ENCODE measurements around the gene KANK2.

Gene KANK2

GRCh38 chr19:11208561-11209471 is 11.5 kb upstream of the KANK2 start:
- no peak for TF ChIP-seq ZNF274 (IDR thresholded peaks at IDR 0.05; ENCODE audit: low read depth, low read length)

DNA sequence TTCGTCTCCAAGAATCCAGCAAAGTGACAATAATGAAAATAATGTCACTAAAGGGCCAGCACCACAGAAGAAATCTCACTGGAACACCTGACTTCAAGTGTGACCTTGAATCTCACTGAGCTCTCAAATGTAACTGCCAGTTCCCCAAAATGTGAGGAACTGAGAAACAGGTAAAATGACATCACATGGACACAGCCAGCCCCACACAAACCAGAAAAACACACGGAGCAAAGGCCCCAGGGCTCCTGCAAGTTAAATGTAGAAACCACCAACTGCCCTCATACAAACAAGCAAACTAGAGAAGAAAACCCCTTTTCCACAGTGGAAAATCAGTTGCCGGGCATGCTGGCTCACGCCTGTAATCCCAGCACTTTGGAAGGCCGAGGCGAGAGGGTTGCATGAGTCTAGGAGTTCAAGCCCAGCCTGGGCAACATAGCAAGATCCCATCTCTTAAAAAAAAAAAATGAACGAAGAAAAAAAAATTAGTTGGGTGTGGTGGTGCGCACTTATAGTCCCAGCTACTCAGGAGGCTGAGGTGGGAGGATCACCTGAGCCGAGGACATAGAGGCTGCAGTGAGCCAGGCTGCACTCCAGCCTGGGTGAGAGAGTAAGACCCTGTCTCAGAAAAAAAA is 8.7 kb upstream of the KANK2 start:
- no peak for TF ChIP-seq ZNF274 (IDR thresholded peaks at IDR 0.05; ENCODE audit: low read depth, low read length)

More at GRCh38 chr19:11208561-11209471, 11.5 kb upstream of the KANK2 start:
- H3K4me3 ChIP-seq (ENCODE audit: low read length), result no peak overlapping the region

DNA sequence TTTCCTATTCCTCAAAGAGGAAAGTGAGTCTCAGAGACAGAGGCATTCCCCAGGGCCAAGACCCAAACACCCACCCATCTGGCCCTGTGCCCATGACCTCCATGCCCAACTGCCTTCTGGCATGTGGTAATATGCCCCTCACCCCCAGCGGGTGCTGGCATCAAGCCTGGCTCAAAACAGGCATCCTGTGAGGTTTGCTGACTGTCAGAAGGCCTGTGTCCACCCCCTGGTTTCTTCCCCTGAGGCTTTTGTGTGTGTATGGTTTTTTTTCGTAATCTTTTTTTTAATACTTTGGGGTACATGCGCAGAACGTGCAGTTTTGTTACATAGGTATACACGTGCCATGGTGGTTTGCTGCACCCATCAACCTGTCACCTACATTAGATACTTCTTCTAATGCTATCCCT is 7.6 kb upstream of the KANK2 start:
- no peak overlapping the region for H3K4me3 ChIP-seq (ENCODE audit: low read length)

More for the DNA sequence above, 8.7 kb upstream of the KANK2 start:
- H3K4me3 ChIP-seq (ENCODE audit: low read length), result no peak overlapping the region

GRCh38 chr19:11204076-11204602 is 6.8 kb upstream of the KANK2 start:
- no peak for TF ChIP-seq ZNF274 (IDR thresholded peaks at IDR 0.05; ENCODE audit: low read depth, low read length)

More for the DNA sequence above, 7.6 kb upstream of the KANK2 start:
- no peak for TF ChIP-seq ZNF274 (IDR thresholded peaks at IDR 0.05; ENCODE audit: low read depth, low read length)

GRCh38 chr19:11203194-11204075 is 6.1 kb upstream of the KANK2 start:
- no peak for TF ChIP-seq ZNF274 (IDR thresholded peaks at IDR 0.05; ENCODE audit: low read depth, low read length)

More at GRCh38 chr19:11204076-11204602, 6.8 kb upstream of the KANK2 start:
- H3K4me3 ChIP-seq (ENCODE audit: low read length), result no peak overlapping the region

GRCh38 chr19:11202488-11203193 is 5.3 kb upstream of the KANK2 start:
- no peak overlapping the region for H3K4me3 ChIP-seq (ENCODE audit: low read length)
- TF ChIP-seq ZNF274 (IDR thresholded peaks at IDR 0.05; ENCODE audit: low read depth, low read length), result no peak

More at GRCh38 chr19:11203194-11204075, 6.1 kb upstream of the KANK2 start:
- no peak overlapping the region for H3K4me3 ChIP-seq (ENCODE audit: low read length)

GRCh38 chr19:11201791-11202190 is 4.4 kb upstream of the KANK2 start:
- no peak overlapping the region for H3K4me3 ChIP-seq (ENCODE audit: low read length)
- no peak for TF ChIP-seq ZNF274 (IDR thresholded peaks at IDR 0.05; ENCODE audit: low read depth, low read length)

DNA sequence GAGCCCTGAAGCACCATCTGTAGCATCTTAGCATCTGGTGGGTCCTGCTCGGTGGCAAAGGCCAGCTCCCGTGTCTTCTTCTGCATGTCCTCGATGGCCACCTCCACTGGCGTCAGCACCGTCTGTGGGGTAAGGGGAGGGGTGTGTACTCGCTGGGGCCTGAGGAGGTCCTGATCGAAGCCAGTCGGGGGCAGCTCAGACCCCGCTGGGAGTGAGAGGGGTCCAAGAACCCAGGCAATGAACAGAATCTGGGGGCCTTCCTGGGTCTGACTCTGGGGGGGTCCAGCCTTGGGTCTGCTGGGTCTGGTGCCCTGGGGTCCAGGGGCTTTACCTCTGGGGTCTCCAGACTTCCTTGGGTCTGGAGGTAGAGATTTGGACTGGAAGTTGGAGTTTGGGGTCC is 3.6 kb upstream of the KANK2 start:
- TF ChIP-seq ZNF274 (IDR thresholded peaks at IDR 0.05; ENCODE audit: low read depth, low read length), result no peak
- H3K4me3 ChIP-seq (ENCODE audit: low read length), result no peak overlapping the region

GRCh38 chr19:11200015-11200574 is 2.8 kb upstream of the KANK2 start:
- no peak overlapping the region for H3K4me3 ChIP-seq (ENCODE audit: low read length)
- TF ChIP-seq ZNF274 (IDR thresholded peaks at IDR 0.05; ENCODE audit: low read depth, low read length), result no peak

- TF ChIP-seq ZNF274 (IDR thresholded peaks at IDR 0.05; ENCODE audit: low read depth, low read length), result no peak
- H3K4me3 ChIP-seq (ENCODE audit: low read length), result no peak overlapping the region
Observed at GRCh38 chr19:11199517-11199916, 2.2 kb upstream of the KANK2 start.

DNA sequence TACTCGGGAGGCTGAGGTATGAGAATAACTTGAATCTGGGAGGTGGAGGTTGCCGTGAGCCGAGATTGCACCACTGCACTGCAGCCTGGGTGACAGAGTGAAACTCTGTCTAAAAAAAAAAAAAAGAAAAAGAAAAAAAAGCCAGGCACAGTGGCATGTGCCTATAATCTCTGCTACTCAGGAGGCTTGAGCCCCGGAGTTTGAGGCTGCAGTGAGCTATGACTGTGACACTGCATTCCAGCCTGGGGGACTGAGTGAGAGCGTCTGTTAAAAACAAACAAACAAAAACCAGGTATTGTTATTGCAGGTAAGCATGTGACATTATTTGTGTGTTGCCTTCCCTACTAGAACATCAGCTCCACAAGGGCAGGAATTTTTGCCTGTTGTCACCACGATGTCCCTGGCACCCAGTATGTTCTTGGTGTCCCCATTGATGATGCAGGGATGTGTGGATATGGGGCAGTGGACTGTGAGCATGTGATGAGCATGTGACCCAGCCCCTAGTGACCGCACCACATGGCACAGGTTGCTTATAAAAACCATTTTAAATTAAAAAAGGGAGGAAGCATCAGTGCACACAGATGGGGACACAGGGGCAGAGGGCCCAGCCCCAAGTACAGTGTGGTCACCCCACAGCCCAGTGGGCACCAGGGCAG is 1.6 kb upstream of the KANK2 start:
- H3K4me3 ChIP-seq (ENCODE audit: low read length), result no peak overlapping the region
- TF ChIP-seq ZNF274 (IDR thresholded peaks at IDR 0.05; ENCODE audit: low read depth, low read length), result no peak

GRCh38 chr19:11198175-11198534 is 810 bp upstream of the KANK2 start:
- no peak for TF ChIP-seq ZNF274 (IDR thresholded peaks at IDR 0.05; ENCODE audit: low read depth, low read length)
- H3K4me3 ChIP-seq (ENCODE audit: low read length), result peak overlapping the region; percentile 60; the same call in 1 of the 2 replicates

Measured in GM08714 (cell line).